Testis (tissue), 2 donors: ENCODE data around the gene ZMYND11.

ENCODE experiments used
- CTCF ChIP-seq, 3 experiments: fragments of 450-650 bp in 2 of 3; fragments of 200-600 bp in 1 of 3; sonication (generic) in 1 of 3; IDR thresholded peaks; one replicate each; pipeline ENCODE4 v1.5.1; 2016 to 2019; ENCODE audit warnings: antibody characterized with exemption in 3 of 3, mild to moderate bottlenecking in 2 of 3, moderate library complexity in 1 of 3
- POLR2A ChIP-seq: fragments of 450-650 bp; IDR thresholded peaks from one replicate; pipeline ENCODE4 v1.6.1; 2017; ENCODE audit warnings: antibody characterized with exemption, mild to moderate bottlenecking, moderate library complexity

GRCh38 chr10:227014-227413 is 91.8 kb downstream of the ZMYND11 start:
- TF ChIP-seq CTCF (IDR thresholded peaks at IDR 0.05): no peak
- no peak for TF ChIP-seq POLR2A
